HFF-Myc (cell line): Measurements from ENCODE around the gene FAU.

Experiments
- DNase-seq: peaks from one replicate; pipeline ENCODE4 v3.0.0-alpha.2; 2011; ENCODE audit warnings: low read depth; ENCODE audit errors: extremely low read depth
- H3K4me3 ChIP-seq: replicated peaks from 2 replicates; pipeline ENCODE4 v1.5.1; 2011; ENCODE audit warnings: low read depth, mild to moderate bottlenecking, control low read depth, low read length
- TF ChIP-seq, protein P1 (sequence below): IDR thresholded peaks from 2 replicates; pipeline ENCODE4 v1.5.1; 2012; ENCODE audit warnings: mild to moderate bottlenecking, low read depth, low read length, control low read depth; ENCODE audit errors: missing control alignments

The FAU gene

DNA sequence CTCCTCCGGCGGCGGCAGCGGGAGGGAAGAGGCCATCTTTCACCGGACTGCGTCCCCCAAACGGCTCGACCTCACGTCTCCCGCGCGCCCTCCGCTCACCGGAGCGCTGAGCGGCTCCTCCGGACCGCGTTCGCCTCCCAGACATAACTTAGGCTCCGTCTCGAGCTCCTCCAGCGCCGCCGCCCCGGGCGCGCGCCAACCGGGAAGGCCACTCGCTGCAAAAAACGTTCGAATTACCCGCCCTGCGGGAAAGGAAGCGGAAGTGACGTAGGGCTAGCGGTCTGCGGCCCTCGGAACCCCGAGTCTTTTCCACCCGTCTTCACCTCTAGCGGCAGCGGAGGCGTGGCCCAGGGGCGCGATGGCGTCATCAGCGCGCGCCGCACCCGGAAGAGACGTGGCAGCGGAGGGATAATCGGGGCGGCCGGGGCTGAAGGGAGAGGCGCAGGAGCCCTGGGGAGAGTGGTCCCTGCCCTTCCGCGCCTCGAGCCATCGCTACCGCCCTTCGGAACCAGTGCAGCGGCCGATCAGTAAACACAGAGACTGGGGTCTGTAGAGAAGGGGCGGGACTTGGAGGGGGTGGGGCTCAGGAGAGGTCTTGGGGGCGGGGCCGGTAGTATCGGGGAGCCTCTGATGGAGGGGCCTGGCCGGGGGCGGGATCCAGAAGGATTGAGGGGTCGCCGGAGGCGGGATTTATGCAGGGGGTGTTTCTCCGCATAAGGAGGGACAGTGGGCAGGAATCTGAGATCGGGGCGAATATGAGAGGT lies 37.9 kb downstream of the FAU start, which contains the start of the genes CDCA5 and ZFPL1:
CDCA5 (minus strand) TSS at position 207 of the 764 bp plus-strand sequence; CDS start at position 145, 62 bp downstream.
ZFPL1 (plus strand) TSS at position 389 of the 764 bp plus-strand sequence. CDS start 477 bp downstream, outside the sequence.
- DNase-seq, result peak; percentile 81
- peak within 1 kb of the TSS; percentile 72 for H3K4me3 ChIP-seq
- TF ChIP-seq, protein P1, sequence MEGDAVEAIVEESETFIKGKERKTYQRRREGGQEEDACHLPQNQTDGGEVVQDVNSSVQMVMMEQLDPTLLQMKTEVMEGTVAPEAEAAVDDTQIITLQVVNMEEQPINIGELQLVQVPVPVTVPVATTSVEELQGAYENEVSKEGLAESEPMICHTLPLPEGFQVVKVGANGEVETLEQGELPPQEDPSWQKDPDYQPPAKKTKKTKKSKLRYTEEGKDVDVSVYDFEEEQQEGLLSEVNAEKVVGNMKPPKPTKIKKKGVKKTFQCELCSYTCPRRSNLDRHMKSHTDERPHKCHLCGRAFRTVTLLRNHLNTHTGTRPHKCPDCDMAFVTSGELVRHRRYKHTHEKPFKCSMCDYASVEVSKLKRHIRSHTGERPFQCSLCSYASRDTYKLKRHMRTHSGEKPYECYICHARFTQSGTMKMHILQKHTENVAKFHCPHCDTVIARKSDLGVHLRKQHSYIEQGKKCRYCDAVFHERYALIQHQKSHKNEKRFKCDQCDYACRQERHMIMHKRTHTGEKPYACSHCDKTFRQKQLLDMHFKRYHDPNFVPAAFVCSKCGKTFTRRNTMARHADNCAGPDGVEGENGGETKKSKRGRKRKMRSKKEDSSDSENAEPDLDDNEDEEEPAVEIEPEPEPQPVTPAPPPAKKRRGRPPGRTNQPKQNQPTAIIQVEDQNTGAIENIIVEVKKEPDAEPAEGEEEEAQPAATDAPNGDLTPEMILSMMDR, result no peak

DNA sequence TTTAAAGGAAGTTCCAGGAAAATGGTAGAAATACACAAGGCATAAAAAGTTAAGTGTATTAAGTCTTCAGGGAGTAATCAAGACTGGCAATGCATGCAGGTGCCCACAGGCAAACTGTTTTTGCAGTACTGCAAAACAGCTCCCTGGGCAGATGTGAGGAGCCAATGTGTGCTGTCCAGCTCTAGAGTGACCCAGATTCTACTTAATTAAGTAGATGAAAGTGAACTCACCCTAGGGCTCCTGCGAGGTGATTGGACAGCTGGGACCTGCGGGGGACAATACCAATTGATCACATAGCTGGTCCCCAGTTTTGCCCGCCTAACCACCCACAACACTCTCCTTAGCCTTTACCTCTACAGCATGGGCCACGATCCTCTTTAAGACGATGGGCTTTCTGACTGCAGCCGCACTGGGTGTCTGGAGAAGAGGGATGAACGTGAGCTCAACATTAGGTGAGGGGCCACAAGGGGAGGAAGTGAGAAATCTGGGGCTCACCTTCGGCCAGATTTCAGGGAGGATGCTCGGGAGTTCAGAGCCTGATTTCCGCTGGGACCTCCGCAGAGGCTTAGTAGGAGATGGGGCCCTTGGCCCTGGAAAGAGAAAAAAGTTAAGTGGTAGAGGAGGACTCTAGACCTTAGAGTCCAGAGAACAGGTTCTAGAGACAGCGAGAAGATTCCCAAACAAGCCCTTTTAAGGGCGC lies 38.6 kb downstream of the FAU start:
- TF ChIP-seq, protein P1, result no peak
- peak overlapping the region; percentile 72 for H3K4me3 ChIP-seq
- DNase-seq, result no peak

DNA sequence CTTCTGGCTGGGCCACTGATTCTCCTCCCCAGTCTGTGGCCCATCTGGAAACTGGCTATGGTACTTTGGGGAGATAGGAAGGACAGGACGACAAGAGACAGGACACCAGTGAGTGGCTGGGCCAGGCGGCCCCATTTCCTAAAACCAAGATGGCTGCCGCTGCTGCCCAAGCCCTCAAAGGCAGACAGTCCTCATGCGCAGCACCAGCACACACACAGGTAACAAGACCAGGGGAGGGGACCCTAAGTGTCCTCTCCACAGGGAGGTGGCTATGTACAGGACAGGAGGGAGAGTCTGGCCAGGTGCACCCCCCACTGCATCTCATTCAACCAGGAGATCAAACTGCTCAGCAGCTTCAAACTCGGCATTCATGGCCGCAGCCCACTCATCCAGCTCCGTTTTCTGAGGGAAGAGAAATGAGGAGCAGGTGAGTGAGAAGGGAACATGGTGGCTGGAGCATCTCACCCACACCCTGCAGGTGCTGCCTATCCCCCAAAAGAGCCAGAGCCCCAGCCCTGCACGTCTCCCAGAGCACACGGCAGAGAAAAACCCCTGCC lies 43.1 kb downstream of the FAU start:
- DNase-seq, result no peak
- TF ChIP-seq, protein P1, result no peak
- H3K4me3 ChIP-seq, result no peak overlapping the region

DNA sequence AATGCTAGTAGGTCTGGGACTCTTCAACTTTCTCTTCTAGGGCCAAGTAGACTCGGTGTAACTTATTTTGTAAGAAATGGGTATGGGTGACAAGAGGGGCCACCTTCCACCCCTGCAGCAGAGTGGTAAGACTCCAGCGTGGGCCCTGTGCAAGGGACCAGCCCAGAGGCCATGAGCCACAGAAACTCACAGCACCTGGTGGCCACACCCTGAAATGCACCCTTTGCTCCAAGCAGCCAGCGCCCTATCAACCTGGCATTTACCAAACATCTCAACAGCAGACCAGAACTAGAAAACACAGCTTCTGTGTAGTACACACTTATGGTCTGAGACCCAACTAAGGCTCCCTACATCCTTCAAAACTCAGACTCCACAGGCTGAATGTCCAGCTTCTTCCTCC lies 43.8 kb downstream of the FAU start:
- no peak for DNase-seq
- TF ChIP-seq, protein P1, result peak; percentile 66
- H3K4me3 ChIP-seq, result no peak overlapping the region

DNA sequence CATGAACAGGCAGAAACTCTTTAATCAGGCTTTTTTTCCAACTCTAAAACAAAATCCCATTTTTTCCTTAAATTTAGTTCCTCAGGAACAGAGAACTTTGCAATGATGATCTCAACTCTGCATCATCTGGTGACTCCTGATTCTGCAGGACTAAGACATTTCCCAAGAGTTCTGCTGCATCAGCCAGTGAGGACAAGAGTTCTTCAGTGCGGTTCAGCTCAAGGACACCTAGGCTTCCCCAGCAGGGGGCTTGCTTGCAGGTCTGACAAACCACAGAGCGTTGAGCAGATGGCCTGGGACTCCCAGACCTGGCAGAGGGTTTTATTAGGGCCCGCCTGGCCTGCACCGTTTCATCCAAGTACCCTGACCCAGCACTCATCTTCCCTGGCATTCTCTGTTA lies 44.5 kb downstream of the FAU start:
- DNase-seq, result no peak

DNA sequence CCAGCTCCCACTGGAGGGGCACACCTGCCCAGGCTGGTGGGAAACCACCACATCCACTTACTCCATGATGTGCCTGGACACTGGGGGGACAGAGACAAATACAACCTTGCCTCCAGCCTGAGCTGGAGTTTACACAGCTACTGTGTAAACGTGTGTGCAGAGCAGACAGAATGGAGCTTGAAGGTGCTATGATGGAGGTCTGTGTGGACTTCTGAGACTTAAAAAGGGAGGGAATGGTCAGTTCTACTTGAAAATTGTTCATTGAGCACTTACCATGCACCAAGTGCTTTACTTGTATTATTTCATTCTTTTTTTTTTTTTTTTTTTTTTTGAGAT lies 49.3 kb downstream of the FAU start:
- TF ChIP-seq, protein P1, result no peak
- no peak for DNase-seq
- H3K4me3 ChIP-seq, result no peak overlapping the region

More for the DNA sequence above, 44.5 kb downstream of the FAU start:
- no peak overlapping the region for H3K4me3 ChIP-seq
- TF ChIP-seq, protein P1, result no peak
